Nephron (organoid): Measurements from ENCODE around the gene B3GNT9.

Experiments used
- H3K27ac Mint-ChIP-seq, 3 experiments: 2 replicates each; pipeline ENCODE4 v1.8.0; 2020; ENCODE audit warnings: mixed read lengths in 3 of 3, mild to moderate bottlenecking in 2 of 3, moderate library complexity in 1 of 3
- H3K27me3 Mint-ChIP-seq: 2 replicates; pipeline ENCODE4 v1.8.0; 2021; ENCODE audit warnings: low read depth, mild to moderate bottlenecking, moderate library complexity, mixed read lengths
- H3K36me3 Mint-ChIP-seq: 2 replicates; pipeline ENCODE4 v1.8.0; 2020; ENCODE audit warnings: low read depth, mixed read lengths
- H3K4me1 Mint-ChIP-seq: 2 replicates; pipeline ENCODE4 v1.8.0; 2020; ENCODE audit warnings: mixed read lengths
- H3K4me3 Mint-ChIP-seq, 3 experiments: 2 replicates each; pipeline ENCODE4 v1.8.0; 2020; ENCODE audit warnings: mild to moderate bottlenecking in 3 of 3, mixed read lengths in 3 of 3, moderate library complexity in 2 of 3
- H3K9me3 Mint-ChIP-seq: 2 replicates; pipeline ENCODE4 v1.8.0; 2020; ENCODE audit warnings: mixed read lengths
- TF ChIP-seq, protein P1 (sequence below), 3 experiments: fragments of 200-600 bp; sonication (generic); IDR thresholded peaks; one replicate each; pipeline ENCODE4 v1.5.0; 2021; ENCODE audit warnings: antibody characterized with exemption in 3 of 3; ENCODE audit not compliant: unreplicated experiment in 3 of 3

B3GNT9 gene

DNA sequence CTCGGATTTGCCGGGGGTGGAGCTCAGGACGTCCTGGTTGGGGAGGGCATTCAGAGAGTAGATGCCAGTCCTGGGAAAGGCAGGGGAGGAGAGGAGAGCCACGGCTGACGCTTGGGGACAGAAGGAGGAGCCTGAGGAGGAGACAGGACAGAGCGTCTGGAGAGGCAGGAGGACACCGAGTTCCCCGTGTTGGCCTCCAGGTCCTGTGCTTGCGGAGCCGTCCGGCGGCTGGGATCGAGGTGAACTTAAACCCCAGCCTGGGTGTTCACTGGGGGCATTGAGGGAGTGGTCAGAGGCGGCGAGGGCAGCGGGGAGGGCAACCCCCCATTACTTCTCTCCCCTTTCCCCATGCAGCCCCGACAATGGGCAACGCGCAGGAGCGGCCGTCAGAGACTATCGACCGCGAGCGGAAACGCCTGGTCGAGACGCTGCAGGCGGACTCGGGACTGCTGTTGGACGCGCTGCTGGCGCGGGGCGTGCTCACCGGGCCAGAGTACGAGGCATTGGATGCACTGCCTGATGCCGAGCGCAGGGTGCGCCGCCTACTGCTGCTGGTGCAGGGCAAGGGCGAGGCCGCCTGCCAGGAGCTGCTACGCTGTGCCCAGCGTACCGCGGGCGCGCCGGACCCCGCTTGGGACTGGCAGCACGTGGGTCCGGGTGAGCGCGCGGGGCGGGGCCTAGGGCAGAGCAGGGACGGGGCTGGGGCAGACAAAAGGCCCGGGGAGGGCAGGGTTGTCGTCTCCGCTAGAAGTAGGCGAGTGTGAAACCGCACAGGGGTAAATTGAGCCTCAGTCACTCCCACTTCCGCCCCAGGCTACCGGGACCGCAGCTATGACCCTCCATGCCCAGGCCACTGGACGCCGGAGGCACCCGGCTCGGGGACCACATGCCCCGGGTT is 23.3 kb upstream of the B3GNT9 start:
- peak overlapping the region; percentile 82 to 85 (median 82) for H3K4me3 Mint-ChIP-seq
- no peaks in the 10 kb centered on the region for H3K9me3 Mint-ChIP-seq
- TF ChIP-seq, protein P1, sequence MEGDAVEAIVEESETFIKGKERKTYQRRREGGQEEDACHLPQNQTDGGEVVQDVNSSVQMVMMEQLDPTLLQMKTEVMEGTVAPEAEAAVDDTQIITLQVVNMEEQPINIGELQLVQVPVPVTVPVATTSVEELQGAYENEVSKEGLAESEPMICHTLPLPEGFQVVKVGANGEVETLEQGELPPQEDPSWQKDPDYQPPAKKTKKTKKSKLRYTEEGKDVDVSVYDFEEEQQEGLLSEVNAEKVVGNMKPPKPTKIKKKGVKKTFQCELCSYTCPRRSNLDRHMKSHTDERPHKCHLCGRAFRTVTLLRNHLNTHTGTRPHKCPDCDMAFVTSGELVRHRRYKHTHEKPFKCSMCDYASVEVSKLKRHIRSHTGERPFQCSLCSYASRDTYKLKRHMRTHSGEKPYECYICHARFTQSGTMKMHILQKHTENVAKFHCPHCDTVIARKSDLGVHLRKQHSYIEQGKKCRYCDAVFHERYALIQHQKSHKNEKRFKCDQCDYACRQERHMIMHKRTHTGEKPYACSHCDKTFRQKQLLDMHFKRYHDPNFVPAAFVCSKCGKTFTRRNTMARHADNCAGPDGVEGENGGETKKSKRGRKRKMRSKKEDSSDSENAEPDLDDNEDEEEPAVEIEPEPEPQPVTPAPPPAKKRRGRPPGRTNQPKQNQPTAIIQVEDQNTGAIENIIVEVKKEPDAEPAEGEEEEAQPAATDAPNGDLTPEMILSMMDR (IDR thresholded peaks at IDR 0.05; ENCODE audit: unreplicated experiment in 3 of 3), result peak in 1 of 3 experiments; percentile 14
- peaks cover 47% of the 10 kb centered on the region for H3K4me1 Mint-ChIP-seq
- peaks cover 71% of the 10 kb centered on the region for H3K27me3 Mint-ChIP-seq
- peaks cover 20% of the 10 kb centered on the region for H3K36me3 Mint-ChIP-seq
- peak overlapping the region in 1 of 3 experiments; percentile 18 for H3K27ac Mint-ChIP-seq

DNA sequence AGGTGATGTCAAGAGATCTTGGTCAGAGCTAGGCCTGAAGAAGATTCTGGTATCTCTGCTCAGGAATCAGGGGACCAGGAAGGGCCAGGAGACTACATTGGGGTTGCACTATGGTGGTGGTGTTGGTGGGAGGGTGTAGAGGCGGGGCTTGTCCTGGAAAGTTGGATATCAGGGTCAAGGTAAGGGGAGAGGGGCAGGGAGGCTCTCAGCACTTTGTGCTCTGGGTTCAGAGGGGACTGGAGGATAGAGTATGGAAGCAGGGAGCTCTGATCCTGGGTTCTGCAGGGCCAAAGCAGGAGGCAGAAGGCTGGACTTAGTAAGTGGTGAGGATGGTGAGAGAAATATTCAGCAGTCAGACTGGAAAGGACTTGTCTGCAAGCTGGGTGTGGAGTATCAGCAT is 22.5 kb upstream of the B3GNT9 start:
- Mint-ChIP-seq H3K4me3 (peak overlapping the region; percentile 82 to 85 (median 82)), H3K36me3 (peaks cover 17% of the 10 kb centered on the region), H3K9me3 (no peaks in the 10 kb centered on the region), H3K27ac (peak overlapping the region in 1 of 3 experiments; percentile 18), H3K4me1 (peaks cover 45% of the 10 kb centered on the region), H3K27me3 (peaks cover 79% of the 10 kb centered on the region)
- TF ChIP-seq, protein P1 (IDR thresholded peaks at IDR 0.05; ENCODE audit: unreplicated experiment in 3 of 3), result no peak

DNA sequence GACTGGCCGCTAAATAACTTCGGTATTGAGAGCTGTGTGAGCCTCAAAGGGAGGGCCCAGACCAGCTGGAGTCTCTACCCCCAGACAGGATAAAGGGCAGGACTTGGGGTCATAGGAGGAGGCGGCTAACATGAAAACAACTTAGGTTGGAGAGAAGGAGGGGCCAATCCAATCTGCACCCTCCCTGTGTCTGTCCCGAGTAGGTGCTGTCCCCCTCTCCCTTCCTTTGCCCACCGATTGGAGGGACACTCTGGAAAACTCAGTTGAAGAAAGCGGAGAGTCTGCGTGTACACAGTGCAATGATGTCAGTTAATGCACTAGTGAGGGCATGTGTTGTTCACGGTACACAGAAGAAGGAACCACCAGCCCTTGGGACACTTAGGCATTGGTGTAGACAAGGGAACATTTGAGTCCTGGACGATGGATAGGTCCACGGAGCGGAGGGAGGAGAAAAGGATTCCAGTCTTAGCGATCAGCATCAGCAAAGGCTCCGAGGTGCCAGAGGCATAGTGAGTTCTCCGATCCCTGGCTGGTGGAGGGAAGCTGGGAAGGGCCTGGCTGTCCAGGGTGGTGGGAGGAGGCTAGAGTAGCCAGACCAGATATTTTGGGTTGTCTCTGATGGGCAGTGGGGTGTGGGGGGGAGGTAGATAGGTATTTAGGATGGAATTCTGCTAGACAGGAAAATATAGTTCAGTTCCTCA is 20.3 kb upstream of the B3GNT9 start:
- TF ChIP-seq, protein P1 (IDR thresholded peaks at IDR 0.05; ENCODE audit: unreplicated experiment in 3 of 3), result no peak
- Mint-ChIP-seq H3K27me3 (peaks cover 87% of the 10 kb centered on the region), H3K36me3 (peaks cover 5% of the 10 kb centered on the region), H3K9me3 (no peaks in the 10 kb centered on the region), H3K27ac (peak overlapping the region; percentile 13 to 36 (median 21)), H3K4me3 (peak overlapping the region; percentile 79 to 85 (median 82)), H3K4me1 (peaks cover 50% of the 10 kb centered on the region)

DNA sequence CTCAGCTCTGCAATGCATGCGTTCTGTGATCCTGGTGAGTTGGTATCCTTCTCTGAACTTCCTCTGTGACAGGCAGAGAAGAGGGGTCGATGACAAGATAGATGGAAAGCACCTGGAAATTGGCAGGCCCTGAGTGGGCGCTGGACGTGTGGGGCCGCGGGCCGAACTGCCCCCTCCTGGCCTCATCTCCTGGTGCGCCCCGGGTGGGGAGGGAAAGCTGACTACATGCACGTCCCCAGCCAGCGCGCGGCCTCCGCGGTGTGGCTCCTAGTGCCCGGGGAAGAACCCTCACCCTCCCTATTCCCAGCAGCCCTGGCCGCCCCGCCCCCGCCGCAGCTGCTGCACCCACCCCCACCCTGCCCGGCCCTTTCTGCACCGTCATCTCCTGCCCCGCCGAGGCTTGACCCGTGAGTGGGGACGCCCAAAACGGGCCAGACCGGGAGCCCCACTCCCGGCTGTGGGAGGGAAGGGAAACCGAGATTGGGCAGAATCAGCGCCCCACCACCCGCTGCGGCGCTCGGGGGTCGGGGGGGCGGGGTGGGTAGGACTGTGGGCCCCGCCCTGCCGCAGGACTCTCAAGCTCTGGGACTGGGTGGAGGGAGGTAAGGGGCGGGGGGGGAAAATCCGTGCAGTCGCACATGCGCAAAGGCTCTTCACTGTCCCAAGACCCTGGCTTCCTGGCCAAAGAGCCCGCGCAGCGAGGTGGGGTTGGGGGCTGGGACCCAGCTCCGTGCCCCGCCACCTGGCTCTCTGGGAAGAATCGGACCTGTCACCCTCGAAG is 19.6 kb upstream of the B3GNT9 start, which contains the start of gene NOL3:
TSS of gene NOL3 (plus strand) at position 371 of the 781 bp plus-strand sequence.
- Mint-ChIP-seq H3K4me3 (peak within 1 kb of the TSS; percentile 79 to 85 (median 82)), H3K9me3 (no peaks in the 10 kb centered on the region), H3K27ac (peak within 1 kb of the TSS; percentile 56 to 69 (median 61)), H3K27me3 (peaks cover 88% of the 10 kb centered on the region), H3K36me3 (no peaks in the 10 kb centered on the region), H3K4me1 (peaks cover 43% of the 10 kb centered on the region)
- TF ChIP-seq, protein P1 (IDR thresholded peaks at IDR 0.05; ENCODE audit: unreplicated experiment in 3 of 3), result no peak

DNA sequence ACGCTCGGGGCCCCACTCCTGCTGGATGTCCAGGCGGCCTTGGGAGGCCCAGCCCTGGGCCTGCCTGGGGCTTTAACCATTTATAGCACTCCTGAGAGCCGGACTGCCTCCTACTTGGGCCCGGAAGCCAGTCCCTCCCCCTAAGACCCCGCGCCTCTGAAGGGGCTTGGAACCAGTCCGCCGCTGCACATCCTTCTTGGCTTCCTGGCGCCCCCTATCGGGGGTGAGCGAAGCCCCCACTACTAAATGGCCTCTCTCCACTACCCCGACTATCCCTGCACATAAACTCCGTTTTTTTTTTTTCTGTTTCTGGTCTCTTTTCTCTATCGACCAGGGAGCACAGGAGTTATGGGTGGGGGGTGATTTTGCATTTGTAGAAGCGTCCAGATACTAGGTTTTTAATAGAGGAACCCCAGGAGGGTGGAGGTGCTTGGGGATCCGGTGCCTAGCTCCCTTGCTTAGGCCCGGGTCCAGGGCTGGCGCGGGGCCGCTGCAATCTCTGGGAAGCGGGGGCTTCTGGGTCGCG is 18.9 kb upstream of the B3GNT9 start:
- H3K4me1 Mint-ChIP-seq, result peaks cover 42% of the 10 kb centered on the region
- H3K27ac Mint-ChIP-seq, result peak overlapping the region; percentile 56 to 69 (median 61)

More for the DNA sequence above, 18.9 kb upstream of the B3GNT9 start:
- Mint-ChIP-seq H3K27me3 (peaks cover 90% of the 10 kb centered on the region), H3K4me3 (peak overlapping the region; percentile 79 to 85 (median 82)), H3K9me3 (no peaks in the 10 kb centered on the region), H3K36me3 (no peaks in the 10 kb centered on the region)
- TF ChIP-seq, protein P1 (IDR thresholded peaks at IDR 0.05; ENCODE audit: unreplicated experiment in 3 of 3), result peak; percentile 56 to 72 (median 61)
